HG02884 (cell line): ENCODE data around the gene BEND4.

Source experiments
- ATAC-seq: cut with Tn5 transposase; IDR thresholded peaks from one replicate; pipeline ENCODE4 v1.9.1; 2021; ENCODE audit warnings: mild to moderate bottlenecking, moderate library complexity; ENCODE audit not compliant: unreplicated experiment

Gene BEND4

DNA sequence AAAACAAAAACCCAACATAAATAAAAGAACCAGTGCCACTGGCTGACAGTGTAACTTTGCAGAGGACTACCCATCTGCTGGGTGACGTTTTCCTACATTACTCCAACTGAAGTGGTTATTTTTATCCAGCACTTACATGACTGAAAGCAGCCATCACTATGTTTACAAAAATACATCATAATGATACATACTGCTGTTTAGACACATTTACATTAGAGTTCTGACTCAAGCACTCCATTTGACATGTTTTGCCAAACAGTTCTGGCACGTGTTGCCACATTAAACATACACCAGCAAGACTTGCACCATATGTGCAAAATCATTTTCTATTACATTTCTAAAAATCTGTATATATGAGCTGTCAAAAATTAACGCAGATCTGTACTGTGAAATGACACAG lies 39.6 kb downstream of the BEND4 start:
- ATAC-seq, result no peak

DNA sequence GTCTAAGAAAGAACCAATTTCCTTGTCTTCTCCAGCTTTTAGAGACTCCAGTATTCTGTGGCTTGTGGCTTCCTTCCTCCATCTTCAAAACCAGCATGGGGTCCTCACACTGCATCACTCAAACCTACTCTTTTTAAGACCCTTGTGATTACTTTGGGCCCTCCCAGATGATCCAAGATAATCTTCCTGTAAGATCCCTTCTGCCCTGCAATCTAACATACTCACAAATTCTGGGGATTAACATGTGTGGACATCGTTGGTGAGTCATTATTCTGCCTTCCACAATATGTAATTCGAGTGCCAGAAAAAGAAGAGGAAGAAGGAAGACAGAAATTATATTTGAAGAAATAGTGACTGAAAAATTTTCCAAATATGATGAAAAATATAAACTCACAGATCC lies 47.9 kb downstream of the BEND4 start:
- ATAC-seq, result no peak

DNA sequence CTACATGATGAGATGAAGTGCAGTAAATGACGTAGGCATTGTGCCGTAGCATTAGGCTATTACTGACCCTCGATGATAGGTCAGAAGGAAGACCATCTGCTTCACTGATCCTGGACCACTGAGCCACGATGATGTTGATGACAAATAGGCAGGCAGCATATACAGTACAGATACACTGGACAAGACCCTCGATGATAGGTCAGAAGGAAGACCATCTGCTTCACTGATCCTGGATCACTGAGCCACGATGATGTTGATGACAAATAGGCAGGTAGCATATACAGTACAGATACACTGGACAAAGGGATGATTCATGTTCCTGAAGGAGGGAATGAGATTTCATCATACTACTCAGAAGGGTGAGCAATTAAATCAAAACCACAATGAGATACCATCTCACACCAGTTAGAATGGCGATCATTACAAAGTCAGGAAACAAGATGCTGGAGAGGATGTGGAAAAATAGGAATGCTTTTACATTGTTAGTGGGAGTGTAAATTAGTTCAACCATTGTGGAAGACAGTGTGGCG lies 50.9 kb downstream of the BEND4 start:
- ATAC-seq, result no peak

DNA sequence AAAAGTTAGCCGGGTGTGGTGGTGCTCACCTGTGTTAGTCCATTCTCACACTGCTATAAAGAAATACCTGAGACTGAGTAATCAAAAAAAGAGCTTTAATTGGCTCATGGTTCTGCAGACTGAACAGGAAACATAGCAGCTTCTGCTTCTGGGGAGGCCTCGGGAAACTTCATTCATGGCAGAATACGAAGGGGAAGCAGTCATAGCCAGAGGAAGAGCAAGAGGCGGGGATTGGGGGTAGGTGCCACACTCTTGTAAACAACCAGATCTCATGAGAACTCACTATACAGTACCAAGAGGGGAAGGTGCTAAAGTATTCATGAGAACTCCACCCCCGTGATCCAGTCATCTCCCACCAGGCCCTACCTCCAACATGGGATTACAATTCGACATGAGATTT lies 64.1 kb downstream of the BEND4 start:
- ATAC-seq, result no peak

DNA sequence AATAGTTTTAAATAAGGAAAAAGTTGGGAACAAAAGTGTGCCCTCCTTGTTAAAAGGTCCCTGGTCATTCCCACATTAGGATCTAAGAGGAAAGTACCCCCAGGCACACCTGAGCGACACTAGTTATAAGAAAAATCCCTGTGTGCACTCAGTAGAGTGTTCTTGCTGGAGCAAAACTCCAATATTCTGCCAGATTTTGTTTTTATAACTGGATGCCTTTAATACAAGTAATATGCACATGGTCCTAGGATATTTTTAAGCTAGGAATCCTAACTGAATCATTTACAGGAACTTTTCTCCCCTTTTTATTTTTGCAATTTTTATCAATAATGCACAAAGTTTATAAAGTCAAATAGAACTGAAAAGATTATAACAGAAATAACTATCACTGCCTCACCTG lies 68.6 kb downstream of the BEND4 start:
- no peak for ATAC-seq

DNA sequence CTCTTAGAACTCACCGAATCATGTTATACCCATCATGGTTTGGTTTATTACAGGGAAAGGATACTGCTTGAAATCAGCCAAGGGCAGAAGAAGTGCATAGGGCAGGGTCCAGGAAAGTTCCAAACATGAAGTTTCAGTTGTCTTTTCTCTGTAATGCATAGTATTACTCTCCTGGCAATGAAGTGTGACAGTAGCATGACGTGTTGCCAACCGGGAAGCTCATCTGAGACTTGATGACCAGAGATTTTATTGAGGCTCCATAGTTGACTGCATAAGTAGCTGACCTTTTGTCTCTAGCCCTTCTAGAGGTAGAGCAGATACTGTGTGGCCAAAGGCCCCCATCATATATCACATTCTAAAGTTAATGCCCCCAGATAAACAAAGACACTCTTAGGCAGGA lies 72.1 kb downstream of the BEND4 start:
- no peak for ATAC-seq

DNA sequence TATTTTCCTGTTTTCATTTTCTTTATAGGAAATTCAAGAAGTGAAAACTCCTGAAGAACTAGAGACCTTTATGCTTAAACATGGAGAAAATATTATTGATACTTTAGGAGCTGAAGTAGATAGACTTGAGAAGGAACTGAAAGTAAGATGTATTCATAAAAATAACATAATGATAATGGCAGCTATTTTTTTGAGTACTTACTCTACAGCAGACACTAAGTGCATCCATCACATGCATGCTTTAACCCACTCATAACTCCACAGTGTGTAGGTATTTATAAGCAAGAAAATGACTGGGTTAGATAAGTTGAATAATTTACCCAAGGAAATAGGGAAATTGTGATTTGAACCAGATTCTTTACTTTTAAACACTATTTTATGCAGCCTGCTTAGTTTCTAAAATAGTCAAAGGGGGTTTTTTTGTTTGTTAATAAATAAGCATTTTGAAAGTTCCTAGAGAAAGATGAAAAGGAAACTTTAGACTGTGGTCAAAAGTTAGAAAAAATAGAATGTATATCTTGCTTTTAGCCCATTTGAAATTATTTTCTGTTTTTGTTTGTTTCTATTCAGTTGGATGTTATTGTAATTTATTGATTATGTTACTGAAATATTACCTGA lies 74.2 kb downstream of the BEND4 start:
- ATAC-seq, result peak; percentile 93

DNA sequence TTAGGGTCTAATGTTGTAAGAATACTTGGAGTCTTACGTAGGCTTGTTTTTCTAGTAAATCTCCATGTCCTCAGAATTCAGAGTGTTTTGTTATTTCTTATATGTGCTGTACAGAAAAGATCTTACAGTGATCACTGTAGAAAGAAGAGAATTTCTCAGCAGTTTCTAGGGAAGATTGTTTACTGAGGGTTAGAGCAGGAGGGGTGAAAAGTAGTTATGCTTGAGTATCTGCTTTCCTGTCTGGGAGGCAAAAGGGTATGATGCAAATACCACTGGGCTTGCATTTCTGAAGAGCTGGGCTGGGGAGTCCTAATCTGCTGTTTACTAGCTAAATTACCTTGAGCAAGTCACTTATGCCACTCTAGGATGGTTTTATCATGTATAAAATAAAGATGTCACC lies 78.2 kb downstream of the BEND4 start:
- no peak for ATAC-seq

DNA sequence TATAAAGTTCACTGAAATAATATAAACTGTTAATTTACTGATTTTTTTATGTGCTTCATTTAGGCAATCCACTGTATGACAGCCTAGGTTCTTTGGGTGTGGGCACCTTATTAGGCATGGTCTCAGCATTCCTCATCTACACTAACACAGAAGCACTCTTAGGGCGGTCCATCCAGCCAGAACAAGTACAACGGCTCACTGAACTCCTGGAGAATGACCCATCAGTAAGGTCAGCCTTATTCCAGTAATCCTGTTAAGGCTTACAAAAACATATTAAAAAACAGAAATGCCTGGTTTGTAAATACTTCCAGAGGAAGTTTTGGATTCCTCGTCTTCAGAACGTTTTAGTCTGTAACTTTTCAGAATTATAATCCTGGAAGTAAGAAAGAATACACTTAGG lies 82.0 kb downstream of the BEND4 start:
- ATAC-seq, result no peak

DNA sequence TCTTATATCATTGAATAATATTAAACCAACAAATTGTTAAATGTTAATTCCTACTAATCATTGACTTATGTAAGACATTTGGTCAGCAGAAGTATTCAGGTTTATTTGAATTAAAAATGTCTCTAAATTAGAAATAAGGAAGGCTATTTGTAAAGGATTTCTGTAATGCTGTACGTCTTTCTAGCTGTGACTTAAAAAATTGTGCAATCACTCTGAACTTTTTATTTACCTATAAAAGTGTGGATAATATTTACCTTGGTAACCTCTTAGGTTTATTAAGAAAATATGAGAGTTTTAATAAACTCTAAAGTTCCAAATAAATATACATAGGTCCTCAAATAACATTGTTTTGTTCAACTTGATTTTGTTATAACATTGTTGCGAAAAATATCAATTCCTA lies 85.2 kb downstream of the BEND4 start:
- no peak for ATAC-seq

DNA sequence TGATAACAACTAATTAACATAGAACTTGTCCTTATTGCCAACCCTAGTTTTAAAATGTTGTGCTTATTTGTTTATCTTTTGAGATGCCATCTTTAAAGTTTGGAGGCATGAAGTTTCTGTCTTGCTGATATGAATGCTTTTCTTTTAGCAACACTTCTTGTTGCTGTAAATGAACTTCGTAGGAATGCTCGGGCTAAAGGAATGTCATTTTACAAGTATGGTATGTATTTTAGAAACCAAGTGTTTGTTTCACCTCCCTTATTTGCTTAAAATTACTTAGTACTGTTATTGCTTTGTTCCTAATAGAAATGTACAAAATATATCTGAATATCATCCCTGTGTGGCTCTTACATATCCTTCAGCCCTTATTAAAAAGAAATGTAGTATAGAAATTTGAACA lies 86.1 kb downstream of the BEND4 start:
- no peak for ATAC-seq
